Retinal pigment epithelial cell (primary cell): ENCODE measurements around the gene SNX21.
A peak's percentile ranks its signal among the peaks of the same experiment; 100 is the strongest.

Experiments
- DNase-seq: peaks from one replicate; pipeline ENCODE4 v3.0.0-alpha.2; 2010; ENCODE audit warnings: low read depth
- H3K4me3 ChIP-seq: 2 replicates; pipeline ENCODE4 v1.5.1; 2011; ENCODE audit warnings: mild to moderate bottlenecking, low read length, control low read depth, moderate library complexity
- CTCF ChIP-seq: conservative IDR thresholded peaks from 2 replicates; pipeline ENCODE4 v1.5.1; 2011; ENCODE audit warnings: low read depth, low read length, control low read depth, inconsistent platforms

Gene SNX21

GRCh38 chr20:45886590-45887345 is 53.2 kb downstream of the SNX21 start:
- TF ChIP-seq CTCF = no peak
- no peak for DNase-seq
- H3K4me3 ChIP-seq = no peak overlapping the region

- DNase-seq = no peak
- TF ChIP-seq CTCF = no peak
- H3K4me3 ChIP-seq = no peak within 1 kb of the TSS
Observed at GRCh38 chr20:45887346-45887715, 53.7 kb downstream of the SNX21 start, which contains the start of gene SPATA25. Gene SPATA25 (minus strand): TSS chr20:45887622. CDS start chr20:45887590, 32 bp downstream.

GRCh38 chr20:45888681-45889080 is 55.1 kb downstream of the SNX21 start:
- no peak for DNase-seq
- no peak for TF ChIP-seq CTCF
- no peak overlapping the region for H3K4me3 ChIP-seq

- DNase-seq = no peak
- peak; percentile 85 for TF ChIP-seq CTCF
Observed at GRCh38 chr20:45890077-45890984, 56.7 kb downstream of the SNX21 start.

GRCh38 chr20:45890985-45891983 is 57.7 kb downstream of the SNX21 start, which contains the start of the genes CTSA and NEURL2:
Gene CTSA (plus strand): TSS chr20:45891335. CDS start chr20:45891569, 234 bp downstream.
Gene NEURL2 (minus strand): TSS chr20:45891208. CDS start chr20:45890991, 217 bp downstream.
- no peak for TF ChIP-seq CTCF
- peak within 1 kb of the TSS; percentile 73 for H3K4me3 ChIP-seq
- DNase-seq = no peak

More at GRCh38 chr20:45890077-45890984, 56.7 kb downstream of the SNX21 start:
- H3K4me3 ChIP-seq = peak overlapping the region; percentile 73
